Activated CD4-positive, alpha-beta T cell treated with anti-CD3 and anti-CD28 coated beads for 36 hours (primary cell): Measurements from ENCODE around the gene PPIAL4G. TPM values are rescaled to one million over a fixed set of nuclear protein-coding genes. Genes with fewer than 3 reads are reported as not detected.
"Not testable (repeated sequence)": the region's sequence is repeated elsewhere in the genome, so short reads cannot be mapped to it uniquely, and the experiment has no call there.

ENCODE experiments used
- ATAC-seq: fragments of 200-7000 bp; cut with Tn5 transposase; one replicate; pipeline ENCODE4 v1.10.0; 2021; ENCODE audit warnings: mild to moderate bottlenecking, moderate library complexity
- CTCF ChIA-PET: fragments of 350-600 bp; sonication (Branson Sonifier 250); formaldehyde crosslinking; loops from one replicate; lab custom pipeline; 2021; ENCODE audit warnings: antibody characterized with exemption; lab: Charles Lee
- POLR2A ChIA-PET: fragments of 350-600 bp; sonication (Branson Sonifier 250); formaldehyde crosslinking; loops from one replicate; lab custom pipeline; 2021; ENCODE audit warnings: antibody characterized with exemption, inconsistent platforms; lab: Charles Lee
- DNase-seq: peaks from one replicate; pipeline ENCODE4 v3.0.0-alpha.2; 2020
- H3K27ac Mint-ChIP-seq: one replicate; pipeline ENCODE4 v1.8.0; 2021; ENCODE audit warnings: mixed read lengths
- H3K27me3 Mint-ChIP-seq: one replicate; pipeline ENCODE4 v1.8.0; 2021; ENCODE audit warnings: mixed read lengths
- H3K36me3 Mint-ChIP-seq: one replicate; pipeline ENCODE4 v1.8.0; 2021; ENCODE audit warnings: low read depth, mixed read lengths
- H3K4me1 Mint-ChIP-seq: one replicate; pipeline ENCODE4 v1.8.0; 2021; ENCODE audit warnings: mixed read lengths
- H3K4me3 Mint-ChIP-seq: one replicate; pipeline ENCODE4 v1.8.0; 2021; ENCODE audit warnings: mild to moderate bottlenecking, moderate library complexity, mixed read lengths
- H3K9me3 Mint-ChIP-seq: one replicate; pipeline ENCODE4 v1.8.0; 2021; ENCODE audit warnings: low read depth, mixed read lengths
- intact Hi-C, 2 experiments: fragments of 100-400 bp; cut with DNase I in 1 of 2; cut with micrococcal nuclease in 1 of 2; formaldehyde crosslinking; loops; one replicate each; pipeline versions ENCODE4 v1.14.2 to v1.15.1; 2022 to 2024; cut with DNase I, micrococcal nuclease
- total RNA-seq, 2 experiments: library from RNA; stranded (reverse); gene quantifications; one replicate each; pipeline ENCODE4 v1.2.3, GENCODE V29; 2021

The PPIAL4G gene
- under 1 TPM; 0.05 to 0.07 TPM for total RNA-seq

DNA sequence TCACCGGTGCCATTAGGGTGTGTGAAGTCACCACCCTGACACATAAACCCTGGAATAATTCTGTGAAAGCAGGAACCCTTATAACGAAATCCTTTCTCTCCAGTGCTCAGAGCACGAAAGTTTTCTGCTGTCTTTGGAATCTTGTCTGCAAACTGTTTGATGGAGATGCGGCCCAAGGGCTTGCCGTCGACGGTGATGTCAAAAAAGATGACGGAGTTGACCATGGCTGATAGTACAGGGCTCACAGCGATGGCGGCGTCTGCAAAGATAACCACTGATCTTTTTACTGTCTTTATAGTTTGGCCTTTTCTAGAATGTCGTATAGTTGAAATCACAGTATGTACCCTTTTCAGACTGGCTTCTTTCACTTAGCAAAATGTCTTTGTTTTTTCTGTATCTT is at the start of gene PPIAL4G:
TSS of gene PPIAL4G (minus strand) at position 274 of the 400 bp plus-strand sequence. CDS start at position 224, 50 bp downstream.
- DNase-seq, CTCF ChIA-PET, POLR2A ChIA-PET, H3K4me1 Mint-ChIP-seq, H3K27ac Mint-ChIP-seq, H3K27me3 Mint-ChIP-seq, H3K4me3 Mint-ChIP-seq, H3K36me3 Mint-ChIP-seq, H3K9me3 Mint-ChIP-seq, intact Hi-C loops, ATAC-seq: not testable (repeated sequence)

DNA sequence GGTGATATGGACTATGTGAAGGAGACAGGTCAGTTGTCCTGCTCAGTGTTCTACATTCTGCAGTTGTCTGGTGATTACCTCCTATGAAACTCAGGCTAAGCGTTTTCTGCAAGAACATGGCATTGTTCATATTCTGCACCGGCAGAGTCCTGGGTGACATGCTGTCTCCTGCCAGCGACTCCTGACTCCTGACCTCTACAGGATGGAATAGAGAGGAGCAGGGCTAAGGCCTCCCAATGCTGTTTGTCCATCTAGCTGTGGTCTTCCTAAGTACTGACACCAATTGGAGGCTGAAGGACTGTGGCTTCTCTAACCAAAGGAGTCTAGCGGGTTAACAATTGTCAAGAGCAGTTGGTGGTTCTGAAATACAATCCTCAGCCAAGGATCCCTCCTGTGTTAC is 49.1 kb upstream of the PPIAL4G start:
- H3K4me3 Mint-ChIP-seq, H3K36me3 Mint-ChIP-seq, CTCF ChIA-PET, ATAC-seq, DNase-seq, intact Hi-C loops, H3K27ac Mint-ChIP-seq, POLR2A ChIA-PET, H3K9me3 Mint-ChIP-seq, H3K4me1 Mint-ChIP-seq, H3K27me3 Mint-ChIP-seq: not testable (repeated sequence)

DNA sequence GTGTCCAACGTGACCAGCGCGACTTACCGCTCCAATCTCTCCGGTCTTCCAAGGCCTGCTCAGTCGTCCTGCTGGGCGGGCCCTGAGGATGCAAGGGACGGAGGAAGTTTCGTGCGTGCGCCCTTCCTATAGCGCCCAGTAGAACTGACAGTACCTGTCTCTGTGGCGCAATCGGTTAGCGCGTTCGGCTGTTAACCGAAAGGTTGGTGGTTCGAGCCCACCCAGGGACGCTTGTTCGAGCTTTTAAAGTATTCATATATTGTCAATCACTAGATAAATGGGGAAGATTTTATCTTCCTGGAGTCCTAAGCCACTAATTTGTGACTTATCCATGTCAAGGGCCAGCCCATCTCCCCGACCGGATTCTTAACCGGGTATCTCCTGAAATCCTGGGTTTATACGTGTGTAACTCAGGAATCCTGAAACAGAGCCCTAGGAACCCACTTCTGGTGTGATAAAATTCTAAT is 46.0 kb upstream of the PPIAL4G start:
- H3K9me3 Mint-ChIP-seq, H3K36me3 Mint-ChIP-seq, H3K4me1 Mint-ChIP-seq, ATAC-seq, POLR2A ChIA-PET, H3K27me3 Mint-ChIP-seq, CTCF ChIA-PET: not testable (repeated sequence)
- Mint-ChIP-seq H3K27ac (peak overlapping the region; percentile 51), H3K4me3 (peak overlapping the region; percentile 59)
- DNase-seq: peak; percentile 82
- intact Hi-C loops: loop anchor here in 1 of 2 experiments (10.0 kb wide), 2 partner anchors 154 to 264 kb away; no protein-coding TSS in a partner anchor

DNA sequence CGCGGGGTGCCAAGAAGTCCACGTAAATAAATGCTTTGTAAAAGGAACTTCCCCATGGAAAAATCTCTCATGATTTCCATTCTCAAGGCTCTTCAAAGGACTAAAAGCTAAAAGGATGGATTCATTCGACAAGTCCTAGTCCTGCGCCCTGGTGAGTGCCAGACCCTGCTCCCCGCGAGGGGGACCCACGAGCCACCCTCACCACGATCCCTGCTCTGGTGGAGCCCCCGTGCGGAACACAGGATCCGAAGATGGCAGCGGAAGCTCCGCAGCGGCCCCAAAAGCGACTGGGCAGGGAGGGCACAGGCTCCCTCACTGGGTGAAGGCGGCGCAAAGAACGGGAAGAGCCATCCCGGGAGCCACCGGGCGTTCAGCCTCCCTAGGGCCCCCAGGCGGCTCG is 45.5 kb upstream of the PPIAL4G start:
- ATAC-seq, POLR2A ChIA-PET, H3K9me3 Mint-ChIP-seq, H3K36me3 Mint-ChIP-seq, H3K27me3 Mint-ChIP-seq, DNase-seq, CTCF ChIA-PET, H3K4me1 Mint-ChIP-seq, H3K27ac Mint-ChIP-seq, H3K4me3 Mint-ChIP-seq: not testable (repeated sequence)
- intact Hi-C loops: loop anchor here in 1 of 2 experiments (10.0 kb wide), 2 partner anchors 154 to 264 kb away; no protein-coding TSS in a partner anchor

DNA sequence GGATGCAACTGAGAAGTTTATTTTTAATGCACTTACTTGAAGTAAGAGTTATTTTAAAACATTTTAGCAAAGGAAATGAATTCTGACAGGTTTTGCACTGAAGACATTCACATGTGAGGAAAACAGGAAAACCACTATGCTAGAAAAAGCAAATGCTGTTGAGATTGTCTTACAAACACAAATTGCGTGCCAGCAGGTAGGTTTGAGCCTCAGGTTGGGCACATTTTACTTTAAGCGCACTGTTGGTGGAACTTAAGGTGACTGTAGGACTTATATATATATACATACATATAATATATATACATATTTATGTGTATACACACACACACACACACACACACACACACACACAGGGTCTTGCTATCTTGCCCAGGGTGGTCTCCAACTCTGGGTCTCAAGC is 43.5 kb upstream of the PPIAL4G start:
- ATAC-seq, H3K27me3 Mint-ChIP-seq: not testable (repeated sequence)

DNA sequence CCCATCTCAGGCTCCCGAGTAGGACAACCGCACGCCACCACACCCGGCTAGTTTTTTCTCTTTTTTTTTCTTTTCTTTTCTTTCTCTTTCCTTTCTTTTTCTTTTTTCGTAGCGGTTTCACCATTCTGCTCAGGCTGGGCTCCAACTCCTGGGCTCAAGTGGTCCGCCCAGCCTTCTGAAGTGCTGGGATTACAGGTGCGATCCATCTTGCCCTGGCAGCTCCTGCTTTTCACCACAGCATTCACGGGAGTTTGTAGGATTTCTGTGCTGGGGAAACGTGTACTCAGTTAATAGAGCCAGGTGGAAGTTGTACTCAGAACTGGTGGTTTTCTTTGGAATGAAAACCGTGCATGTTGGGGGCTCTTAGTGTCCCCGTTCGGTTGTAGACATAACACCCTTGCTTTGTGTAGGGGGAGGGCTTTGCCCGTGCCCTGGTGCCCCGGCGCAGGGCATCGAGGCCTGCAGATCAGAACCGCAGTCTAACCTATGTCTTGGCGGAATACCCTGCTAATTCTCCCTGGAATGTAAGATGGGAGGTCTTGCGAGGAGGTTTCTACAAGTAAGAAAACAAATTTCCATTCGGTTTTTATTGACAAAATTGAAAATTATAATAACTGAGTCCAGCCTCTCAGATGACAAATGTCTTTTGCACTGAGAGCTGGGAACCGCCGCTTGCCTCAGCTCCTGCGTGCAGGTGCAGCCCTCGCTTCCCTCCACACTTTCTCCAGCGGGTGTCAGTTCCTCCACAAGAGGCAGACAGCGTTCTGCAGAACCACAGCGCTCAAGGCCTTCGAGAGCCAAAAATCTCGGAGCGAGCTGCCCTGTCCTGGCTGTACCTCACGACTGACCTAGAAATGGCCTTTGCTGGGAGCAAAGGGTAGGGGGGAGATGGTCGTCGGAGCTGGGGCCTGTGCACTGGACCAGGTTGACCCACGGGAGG is 40.4 kb upstream of the PPIAL4G start:
- intact Hi-C loops: loop anchor here in 1 of 2 experiments (10.0 kb wide), 2 partner anchors 149 to 259 kb away; no protein-coding TSS in a partner anchor
- ATAC-seq (peak; percentile 17), DNase-seq (peak; percentile 11)
- H3K9me3 Mint-ChIP-seq, H3K36me3 Mint-ChIP-seq, H3K4me1 Mint-ChIP-seq, H3K27me3 Mint-ChIP-seq, CTCF ChIA-PET: not testable (repeated sequence)
- POLR2A ChIA-PET: interaction anchor here (0.6 to 1.7 kb wide), 11 partner anchors 65 to 1439 kb away, joined by 3 to 50 read pairs (median 9); no protein-coding TSS in a partner anchor
- H3K4me3 Mint-ChIP-seq: peak overlapping the region; percentile 83
- H3K27ac Mint-ChIP-seq: peak overlapping the region; percentile 97

More for the DNA sequence above, 43.5 kb upstream of the PPIAL4G start:
- CTCF ChIA-PET, H3K4me3 Mint-ChIP-seq, H3K4me1 Mint-ChIP-seq, POLR2A ChIA-PET, H3K27ac Mint-ChIP-seq, DNase-seq, H3K9me3 Mint-ChIP-seq, H3K36me3 Mint-ChIP-seq: not testable (repeated sequence)
- intact Hi-C loops: loop anchor here in 1 of 2 experiments (10.0 kb wide), 2 partner anchors 152 to 262 kb away; no protein-coding TSS in a partner anchor

DNA sequence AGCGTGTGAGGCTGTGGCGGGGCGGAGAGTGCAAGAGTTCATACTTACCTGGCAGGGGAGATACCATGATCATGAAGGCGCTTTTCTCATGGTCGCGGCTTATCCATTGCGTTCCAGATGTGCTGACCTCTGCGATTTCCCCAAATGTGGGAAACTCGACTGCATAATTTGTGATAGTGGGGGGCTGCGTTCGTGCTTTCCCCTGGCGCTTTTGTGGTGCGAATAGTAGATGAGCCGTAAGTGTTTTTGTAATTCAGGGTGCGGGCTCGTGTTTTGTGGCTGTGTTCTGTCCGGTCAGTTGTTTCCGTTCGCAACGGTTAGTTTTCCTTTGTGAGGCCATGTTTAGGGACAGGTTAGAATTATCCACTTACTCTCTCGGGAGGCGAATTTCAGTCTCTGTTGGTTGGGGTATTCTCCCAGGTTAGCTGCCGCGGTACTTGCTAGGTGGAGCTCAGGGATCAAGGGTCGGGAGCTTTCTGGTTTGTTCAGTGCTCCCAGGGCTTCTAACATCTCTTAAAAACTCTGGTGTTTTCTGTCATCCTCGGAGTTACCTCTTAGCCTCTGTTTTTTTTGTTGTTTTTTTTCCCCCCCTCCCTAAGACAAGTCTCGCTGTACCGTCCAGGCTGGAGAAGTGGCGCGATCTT is 39.6 kb upstream of the PPIAL4G start:
- H3K4me1 Mint-ChIP-seq, CTCF ChIA-PET, H3K27me3 Mint-ChIP-seq, H3K9me3 Mint-ChIP-seq, H3K36me3 Mint-ChIP-seq: not testable (repeated sequence)
- intact Hi-C loops: loop anchor here in 1 of 2 experiments (10.0 kb wide), 2 partner anchors 148 to 258 kb away; no protein-coding TSS in a partner anchor
- H3K27ac Mint-ChIP-seq: peak overlapping the region; percentile 97
- peak overlapping the region; percentile 83 for H3K4me3 Mint-ChIP-seq
- POLR2A ChIA-PET: interaction anchor here (0.6 to 1.7 kb wide), 12 partner anchors 64 to 1438 kb away, joined by 3 to 50 read pairs (median 9); no protein-coding TSS in a partner anchor
- ATAC-seq (peak; percentile 82), DNase-seq (peak; percentile 95)

DNA sequence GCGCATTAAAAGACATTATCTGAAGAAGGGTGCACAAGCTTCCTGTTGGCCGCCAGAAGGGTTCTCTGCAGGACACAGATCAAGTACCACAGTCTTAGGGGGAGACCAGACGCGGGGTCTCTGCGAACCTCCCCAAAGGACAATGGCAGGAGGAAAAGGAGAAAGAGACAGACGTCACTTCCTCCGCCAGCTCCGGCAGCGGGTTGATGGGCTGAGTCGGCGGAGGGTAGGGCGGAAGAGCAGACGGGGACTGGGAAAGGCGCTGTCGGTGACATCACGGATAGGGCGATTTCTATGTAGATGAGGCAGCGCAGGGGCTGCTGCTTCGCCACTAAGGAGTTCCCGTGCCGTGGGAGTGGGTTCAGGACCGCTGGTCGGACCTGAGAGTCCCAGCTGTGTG is 39.0 kb upstream of the PPIAL4G start:
- DNase-seq (peak; percentile 91), ATAC-seq (peak; percentile 46)
- H3K36me3 Mint-ChIP-seq, CTCF ChIA-PET, H3K9me3 Mint-ChIP-seq, H3K4me1 Mint-ChIP-seq, H3K27me3 Mint-ChIP-seq: not testable (repeated sequence)
- Mint-ChIP-seq H3K4me3 (peak overlapping the region; percentile 83), H3K27ac (peak overlapping the region; percentile 97)
- intact Hi-C loops: loop anchor here in 1 of 2 experiments (10.0 kb wide), 2 partner anchors 147 to 257 kb away; no protein-coding TSS in a partner anchor
- POLR2A ChIA-PET: interaction anchor here (0.6 to 1.7 kb wide), 5 partner anchors 119 to 259 kb away, joined by 3 to 50 read pairs (median 14); no protein-coding TSS in a partner anchor

DNA sequence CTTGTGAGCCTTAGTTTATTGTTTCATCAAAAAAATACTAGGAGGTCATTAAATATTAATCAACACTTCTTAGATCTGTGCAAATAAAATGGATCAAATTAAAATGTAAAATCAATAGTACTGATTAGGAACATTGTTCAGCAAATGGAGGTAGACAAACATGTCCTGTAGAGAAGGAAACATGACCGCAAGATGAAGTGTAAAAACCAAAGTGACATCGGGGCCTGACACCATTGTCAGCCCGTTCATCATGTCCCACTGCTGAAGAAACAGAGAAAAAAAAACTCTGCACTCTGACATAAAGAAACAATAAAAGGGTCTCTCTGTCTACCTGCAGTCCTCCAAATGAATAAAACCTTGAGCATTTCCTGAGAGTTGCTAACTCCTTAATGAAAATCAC is 31.2 kb upstream of the PPIAL4G start:
- H3K27me3 Mint-ChIP-seq, DNase-seq, intact Hi-C loops, CTCF ChIA-PET, H3K9me3 Mint-ChIP-seq, H3K36me3 Mint-ChIP-seq, H3K27ac Mint-ChIP-seq, H3K4me3 Mint-ChIP-seq, ATAC-seq, POLR2A ChIA-PET: not testable (repeated sequence)
- H3K4me1 Mint-ChIP-seq: peaks cover 12% of the 10 kb centered on the region

DNA sequence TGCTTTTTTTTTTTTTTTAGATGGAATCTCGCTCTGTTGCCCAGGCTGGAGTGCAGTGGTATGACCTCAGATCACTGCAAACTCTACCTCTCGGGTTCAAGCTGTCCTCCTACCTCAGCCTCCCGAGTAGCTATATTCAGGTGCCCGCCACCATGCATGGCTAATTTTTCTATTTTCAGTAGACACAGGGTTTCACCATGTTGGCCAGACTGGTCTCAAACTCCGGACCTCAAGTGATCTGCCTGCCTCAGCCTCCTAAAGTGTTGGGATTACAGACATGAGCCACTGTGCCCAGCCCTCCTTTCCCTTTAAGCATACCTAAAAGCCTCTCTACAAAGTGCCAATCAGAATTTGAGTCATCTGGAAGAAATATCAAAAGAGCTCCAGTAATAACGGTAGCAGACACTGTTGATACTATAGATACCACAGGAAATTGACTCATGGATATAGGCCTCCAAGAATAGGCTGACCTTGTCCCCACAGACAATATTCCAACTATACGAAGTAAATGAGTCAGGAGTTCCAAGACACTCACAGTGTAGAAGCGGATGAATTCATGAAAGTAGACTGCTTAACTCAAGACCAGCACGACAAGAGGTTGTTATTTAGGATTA is 29.6 kb upstream of the PPIAL4G start:
- DNase-seq, H3K27me3 Mint-ChIP-seq, H3K36me3 Mint-ChIP-seq, CTCF ChIA-PET, H3K4me3 Mint-ChIP-seq, POLR2A ChIA-PET, intact Hi-C loops, H3K9me3 Mint-ChIP-seq, H3K27ac Mint-ChIP-seq: not testable (repeated sequence)
- H3K4me1 Mint-ChIP-seq: peaks cover 14% of the 10 kb centered on the region
- peak; percentile 93 for ATAC-seq

DNA sequence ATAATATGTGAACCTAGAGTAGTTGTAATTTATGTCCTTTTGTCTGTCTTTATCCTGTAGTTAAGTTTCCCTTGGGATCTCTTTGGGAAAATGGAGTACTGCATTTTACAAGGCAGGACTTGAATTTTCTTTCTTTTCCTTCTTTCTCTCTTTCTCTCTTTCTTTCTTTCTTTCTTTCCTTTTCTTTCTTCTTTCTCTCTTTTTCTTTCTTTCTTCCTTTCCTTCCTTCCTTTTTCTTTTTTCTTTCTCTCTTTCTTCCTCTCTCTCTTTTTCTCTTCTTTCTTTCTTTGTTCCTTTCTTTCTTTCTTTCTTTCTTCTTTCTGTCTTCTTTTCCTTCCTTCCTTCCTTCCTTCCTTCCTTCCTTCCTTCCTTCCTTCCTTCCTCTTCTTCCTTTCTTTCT is 10.8 kb upstream of the PPIAL4G start:
- H3K4me3 Mint-ChIP-seq, CTCF ChIA-PET, POLR2A ChIA-PET, H3K27ac Mint-ChIP-seq, H3K36me3 Mint-ChIP-seq, H3K4me1 Mint-ChIP-seq, ATAC-seq, H3K27me3 Mint-ChIP-seq, DNase-seq, intact Hi-C loops, H3K9me3 Mint-ChIP-seq: not testable (repeated sequence)
